Calu3 (cell line): ENCODE data around the gene KRT16. TPM values are rescaled to one million over a fixed set of nuclear protein-coding genes. Genes with fewer than 3 reads are reported as not detected.
"Not testable (repeated sequence)": the region's sequence is repeated elsewhere in the genome, so short reads cannot be mapped to it uniquely, and the experiment has no call there.

Experiments used
- BruUV-seq: library from RNA; stranded (reverse); fragments of 400-500 nt; replicated peaks from 2 replicates; lab custom pipeline; 2021; lab: Mats Ljungman, UMichigan
- CTCF ChIA-PET: fragments of 300-600 bp; sonication (Branson Sonifier 250); formaldehyde crosslinking; loops from one replicate; lab custom pipeline; 2022; ENCODE audit warnings: antibody characterized with exemption; lab: Charles Lee
- DNase-seq: peaks from one replicate; pipeline ENCODE4 v3.0.0; 2022
- H3K27ac Mint-ChIP-seq: one replicate; pipeline ENCODE4 v1.8.0; 2022; ENCODE audit warnings: mixed read lengths; ENCODE audit not compliant: unreplicated experiment
- H3K27me3 Mint-ChIP-seq: one replicate; pipeline ENCODE4 v1.8.0; 2022; ENCODE audit warnings: mixed read lengths; ENCODE audit not compliant: unreplicated experiment
- H3K36me3 Mint-ChIP-seq: one replicate; pipeline ENCODE4 v1.8.0; 2022; ENCODE audit warnings: mild to moderate bottlenecking, moderate library complexity, mixed read lengths; ENCODE audit not compliant: insufficient read depth, unreplicated experiment
- H3K4me1 Mint-ChIP-seq: one replicate; pipeline ENCODE4 v1.8.0; 2022; ENCODE audit warnings: mild to moderate bottlenecking, low read depth, mixed read lengths; ENCODE audit not compliant: unreplicated experiment
- H3K4me3 Mint-ChIP-seq: one replicate; pipeline ENCODE4 v1.8.0; 2022; ENCODE audit warnings: mild to moderate bottlenecking, low read depth, moderate library complexity, mixed read lengths; ENCODE audit not compliant: unreplicated experiment
- H3K9me3 Mint-ChIP-seq: one replicate; pipeline ENCODE4 v1.8.0; 2022; ENCODE audit warnings: low read depth, mixed read lengths; ENCODE audit not compliant: unreplicated experiment
- intact Hi-C: fragments of 100-400 bp; cut with micrococcal nuclease; formaldehyde crosslinking; loops from one replicate; pipeline ENCODE4 v1.10.0; 2022; ENCODE audit not compliant: unreplicated experiment
- total RNA-seq: library from RNA; stranded (reverse); gene quantifications from 2 replicates; pipeline ENCODE4 v1.2.3, GENCODE V29; 2022
- TF ChIP-seq, protein P1 (sequence below): fragments of 200-600 bp; IDR thresholded peaks from one replicate; pipeline ENCODE4 v1.8.0; 2022; ENCODE audit warnings: antibody characterized with exemption; ENCODE audit not compliant: unreplicated experiment

The KRT16 gene
- total RNA-seq, 1 experiment from 2014 or later: 3.8 TPM

DNA sequence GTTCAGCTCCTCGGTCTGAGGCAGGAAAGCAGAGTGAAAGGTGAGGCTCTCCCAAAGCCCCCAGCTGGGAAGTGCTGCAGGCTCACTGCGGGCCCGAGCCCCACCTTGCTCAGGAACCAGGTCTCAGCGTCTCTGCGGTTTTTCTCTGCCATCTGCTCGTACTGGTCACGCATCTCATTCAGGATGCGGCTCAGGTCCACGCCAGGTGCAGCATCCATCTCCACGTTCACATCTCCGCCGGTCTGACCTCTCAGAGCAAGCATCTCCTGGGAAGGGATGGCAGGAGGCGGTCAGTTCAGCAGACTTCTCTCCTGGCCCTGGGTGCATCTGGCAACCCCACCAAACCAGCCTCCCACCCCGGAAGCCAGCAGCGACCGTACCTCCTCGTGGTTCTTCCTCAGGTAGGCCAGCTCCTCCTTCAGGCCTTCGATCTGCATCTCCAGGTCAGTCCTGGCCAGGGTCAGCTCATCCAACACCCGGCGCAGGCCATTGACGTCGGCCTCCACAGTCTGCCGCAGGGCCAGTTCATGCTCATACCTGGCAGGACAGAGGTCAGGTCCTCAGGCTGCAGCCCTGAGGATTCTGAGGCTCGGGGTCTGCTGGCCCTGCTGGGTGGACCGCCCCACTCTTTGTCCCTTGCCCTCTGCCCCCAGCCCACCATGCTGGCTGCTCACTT lies 1.5 kb downstream of the KRT16 start:
- H3K27me3 Mint-ChIP-seq: peaks cover 12% of the 10 kb centered on the region
- peaks cover 41% of the 10 kb centered on the region for H3K4me1 Mint-ChIP-seq
- H3K27ac Mint-ChIP-seq: no peak overlapping the region
- TF ChIP-seq, protein P1, sequence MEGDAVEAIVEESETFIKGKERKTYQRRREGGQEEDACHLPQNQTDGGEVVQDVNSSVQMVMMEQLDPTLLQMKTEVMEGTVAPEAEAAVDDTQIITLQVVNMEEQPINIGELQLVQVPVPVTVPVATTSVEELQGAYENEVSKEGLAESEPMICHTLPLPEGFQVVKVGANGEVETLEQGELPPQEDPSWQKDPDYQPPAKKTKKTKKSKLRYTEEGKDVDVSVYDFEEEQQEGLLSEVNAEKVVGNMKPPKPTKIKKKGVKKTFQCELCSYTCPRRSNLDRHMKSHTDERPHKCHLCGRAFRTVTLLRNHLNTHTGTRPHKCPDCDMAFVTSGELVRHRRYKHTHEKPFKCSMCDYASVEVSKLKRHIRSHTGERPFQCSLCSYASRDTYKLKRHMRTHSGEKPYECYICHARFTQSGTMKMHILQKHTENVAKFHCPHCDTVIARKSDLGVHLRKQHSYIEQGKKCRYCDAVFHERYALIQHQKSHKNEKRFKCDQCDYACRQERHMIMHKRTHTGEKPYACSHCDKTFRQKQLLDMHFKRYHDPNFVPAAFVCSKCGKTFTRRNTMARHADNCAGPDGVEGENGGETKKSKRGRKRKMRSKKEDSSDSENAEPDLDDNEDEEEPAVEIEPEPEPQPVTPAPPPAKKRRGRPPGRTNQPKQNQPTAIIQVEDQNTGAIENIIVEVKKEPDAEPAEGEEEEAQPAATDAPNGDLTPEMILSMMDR: no peak
- intact Hi-C loops: no loop called here
- peaks cover 11% of the 10 kb centered on the region for H3K36me3 Mint-ChIP-seq
- CTCF ChIA-PET: interaction anchor here (0.8 to 1.2 kb wide), 4 partner anchors 10 to 62 kb away, joined by 3 to 7 read pairs (median 3); no protein-coding TSS in a partner anchor
- BruUV-seq: no TSS peak
- no peak for DNase-seq
- H3K4me3 Mint-ChIP-seq: no peak overlapping the region
- peaks cover 9% of the 10 kb centered on the region for H3K9me3 Mint-ChIP-seq

DNA sequence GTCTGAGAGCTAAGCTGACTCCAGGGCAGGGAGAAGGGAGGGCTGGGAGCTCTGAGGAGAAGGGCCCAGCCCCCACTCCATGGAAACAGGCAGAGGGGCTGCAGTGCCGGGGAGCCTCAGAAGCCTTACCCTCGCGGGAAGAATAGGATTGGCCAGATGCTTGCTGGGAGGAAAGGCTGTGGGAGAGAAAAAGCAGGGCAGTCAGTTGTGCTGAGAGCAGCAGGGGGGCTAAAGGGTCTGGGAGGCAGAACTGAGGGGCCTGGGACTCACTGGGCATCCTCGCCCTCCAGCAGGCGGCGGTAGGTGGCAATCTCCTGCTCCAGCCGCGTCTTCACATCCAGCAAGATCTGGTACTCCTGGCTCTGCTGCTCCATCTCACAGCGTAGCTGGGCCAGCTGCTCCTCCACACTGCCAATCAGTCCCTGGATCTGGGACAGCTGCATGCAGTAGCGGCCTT lies 2.5 kb downstream of the KRT16 start:
- BruUV-seq, H3K4me3 Mint-ChIP-seq, DNase-seq: not testable (repeated sequence)

DNA sequence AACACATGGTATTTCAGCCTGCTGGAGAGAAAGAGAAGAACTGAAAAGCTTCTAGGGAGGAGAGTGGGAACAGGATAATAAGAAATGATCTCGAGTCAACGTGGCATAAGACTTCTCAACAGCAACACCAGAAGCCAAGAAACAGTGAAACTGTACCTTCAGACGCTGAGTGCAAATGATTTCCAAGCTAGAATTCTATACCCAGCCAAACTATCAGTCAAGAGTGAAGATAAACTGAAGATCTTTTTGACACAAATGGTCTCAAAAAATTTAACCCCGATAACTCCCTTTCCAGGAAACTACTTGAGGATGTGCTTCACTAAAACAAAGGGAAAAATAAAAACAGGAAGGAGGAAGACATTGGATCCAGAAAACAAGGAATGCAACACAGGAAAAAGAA lies 5.6 kb downstream of the KRT16 start:
- intact Hi-C loops, H3K27ac Mint-ChIP-seq, CTCF ChIA-PET, DNase-seq, H3K4me1 Mint-ChIP-seq, H3K9me3 Mint-ChIP-seq, H3K4me3 Mint-ChIP-seq, BruUV-seq, H3K36me3 Mint-ChIP-seq: not testable (repeated sequence)
- H3K27me3 Mint-ChIP-seq: peaks cover 12% of the 10 kb centered on the region

More for the DNA sequence above, 2.5 kb downstream of the KRT16 start:
- CTCF ChIA-PET: interaction anchor here (1.0 to 1.2 kb wide), 3 partner anchors 9 to 61 kb away, joined by 3 read pairs; no protein-coding TSS in a partner anchor
- H3K27ac Mint-ChIP-seq, H3K36me3 Mint-ChIP-seq, H3K9me3 Mint-ChIP-seq, intact Hi-C loops: not testable (repeated sequence)
- peaks cover 12% of the 10 kb centered on the region for H3K27me3 Mint-ChIP-seq
- H3K4me1 Mint-ChIP-seq: peaks cover 32% of the 10 kb centered on the region

DNA sequence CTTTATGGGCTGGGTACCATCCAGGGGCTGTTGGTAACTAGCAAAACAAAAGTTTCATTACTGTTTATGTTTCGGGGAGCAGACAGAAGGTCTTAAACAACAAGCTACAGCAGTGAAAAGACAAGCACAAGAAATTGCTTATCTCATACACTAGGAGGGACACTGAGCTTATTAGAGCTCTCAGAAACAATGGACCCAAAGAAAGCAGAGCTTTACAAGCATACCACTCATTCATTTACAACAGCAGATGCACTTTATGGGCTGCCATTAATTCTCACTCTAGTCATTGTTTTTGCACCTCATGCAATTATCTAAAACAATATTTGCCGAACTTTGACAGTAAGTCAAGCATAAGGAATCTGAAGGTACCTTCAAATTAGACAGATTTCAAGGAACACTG lies 10.0 kb downstream of the KRT16 start:
- no peak for DNase-seq
- CTCF ChIA-PET: interaction anchor here (0.6 to 2.4 kb wide), 6 partner anchors 8 to 1502 kb away, joined by 3 to 9 read pairs (median 4); partner anchors contain the start of gene NR1D1
- no peak overlapping the region for H3K4me3 Mint-ChIP-seq

DNA sequence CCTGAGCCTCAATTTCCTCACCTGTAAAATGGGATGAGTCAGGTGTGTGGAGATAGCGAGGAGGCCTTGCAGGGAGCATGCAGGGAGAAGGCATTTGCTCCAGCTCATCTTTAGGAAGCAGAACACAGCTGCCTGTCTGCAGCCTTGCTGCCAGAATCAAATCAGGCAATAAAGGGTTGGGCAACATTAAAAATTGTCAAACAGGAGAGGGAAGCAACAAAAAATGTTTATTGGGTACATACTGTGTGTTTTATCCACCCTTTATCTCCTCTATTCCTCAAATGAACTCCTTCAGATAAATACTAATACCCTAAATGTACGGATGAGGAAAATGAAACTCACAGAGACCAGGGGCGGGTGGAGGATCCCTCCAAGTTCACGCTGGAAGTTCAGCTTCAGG lies 12.2 kb downstream of the KRT16 start:
- Mint-ChIP-seq H3K36me3 (no peaks in the 10 kb centered on the region), H3K4me1 (no peaks in the 10 kb centered on the region), H3K9me3 (no peaks in the 10 kb centered on the region), H3K27me3 (peaks cover 10% of the 10 kb centered on the region), H3K27ac (no peak overlapping the region), H3K4me3 (no peak overlapping the region)
- TF ChIP-seq, protein P1: no peak
- intact Hi-C loops: no loop called here
- DNase-seq: no peak
- CTCF ChIA-PET: no interaction called here
- no TSS peak for BruUV-seq

More for the DNA sequence above, 10.0 kb downstream of the KRT16 start:
- Mint-ChIP-seq H3K9me3 (peaks cover 9% of the 10 kb centered on the region), H3K27ac (no peak overlapping the region), H3K4me1 (no peaks in the 10 kb centered on the region), H3K36me3 (no peaks in the 10 kb centered on the region), H3K27me3 (no peaks in the 10 kb centered on the region)
- intact Hi-C loops: no loop called here
- TF ChIP-seq, protein P1: no peak
- no TSS peak for BruUV-seq
